Cardiac fibroblast (primary cell): Measurements from ENCODE around the gene ST8SIA5.

Source experiments
- DNase-seq, 2 donors: peaks; one replicate each; pipeline versions ENCODE4 v3.0.0 to v3.0.0-alpha.2; 2010; ENCODE audit warnings: low read depth in 2 of 2
- H3K4me3 ChIP-seq, 2 donors: replicated peaks in 1 of 2; 1 replicate in 1 of 2; 2 replicates in 1 of 2; pipeline ENCODE4 v1.5.1; 2011; ENCODE audit warnings: low read depth in 2 of 2, low read length in 2 of 2, mild to moderate bottlenecking in 2 of 2, moderate library complexity in 1 of 2
- CTCF ChIP-seq: IDR thresholded peaks from one replicate; pipeline ENCODE4 v1.5.1; 2011; ENCODE audit warnings: low read depth, mild to moderate bottlenecking, low read length, inconsistent platforms

The ST8SIA5 gene

GRCh38 chr18:46759890-46760289, 3.0 kb upstream of the ST8SIA5 start:
- TF ChIP-seq CTCF = no peak
- DNase-seq = no peak
- no peak overlapping the region for H3K4me3 ChIP-seq

GRCh38 chr18:46756025-46756558, 761 bp downstream of the ST8SIA5 start:
- TF ChIP-seq CTCF = no peak
- DNase-seq = no peak
- no peak overlapping the region for H3K4me3 ChIP-seq

GRCh38 chr18:46755315-46756024, 1.4 kb downstream of the ST8SIA5 start:
- H3K4me3 ChIP-seq = no peak overlapping the region
- TF ChIP-seq CTCF = no peak
- no peak for DNase-seq

GRCh38 chr18:46754661-46755292, 2.1 kb downstream of the ST8SIA5 start:
- no peak overlapping the region for H3K4me3 ChIP-seq
- no peak for TF ChIP-seq CTCF
- DNase-seq = no peak

GRCh38 chr18:46754188-46754587, 2.7 kb downstream of the ST8SIA5 start:
- DNase-seq = no peak

GRCh38 chr18:46751882-46752281, 5.0 kb downstream of the ST8SIA5 start:
- no peak for DNase-seq
- H3K4me3 ChIP-seq = no peak overlapping the region
- TF ChIP-seq CTCF = no peak

More at GRCh38 chr18:46754188-46754587, 2.7 kb downstream of the ST8SIA5 start:
- TF ChIP-seq CTCF = no peak
- H3K4me3 ChIP-seq = no peak overlapping the region
